Activated CD4-positive, alpha-beta T cell treated with anti-CD3 and anti-CD28 coated beads, Interleukin-2, Interleukin-6, amounts not matched to agents 100 ng/mL and 50 ng/mL, durations not matched to agents 16 hours and 8 hours (primary cell): Measurements from ENCODE around the gene HACD2.
"Not testable (repeated sequence)": the region's sequence is repeated elsewhere in the genome, so short reads cannot be mapped to it uniquely, and the experiment has no call there.

ENCODE experiments used
- DNase-seq: peaks from one replicate; pipeline ENCODE4 v3.0.0-alpha.2; 2020

HACD2 gene

GRCh38 chr3:123610331-123610730, 25.5 kb upstream of the HACD2 start:
- no peak for DNase-seq

- DNase-seq: no peak
These were observed 24.2 kb upstream of the HACD2 start for GRCh38 chr3:123609063-123609462.

GRCh38 chr3:123608263-123608937, 23.5 kb upstream of the HACD2 start:
- DNase-seq: no peak

- no peak for DNase-seq
These were observed 21.7 kb upstream of the HACD2 start for GRCh38 chr3:123606527-123606926.

- DNase-seq: peak; percentile 15
These were observed 21.0 kb upstream of the HACD2 start for GRCh38 chr3:123605789-123606234.

GRCh38 chr3:123603153-123603552, 18.3 kb upstream of the HACD2 start:
- DNase-seq: not testable (repeated sequence)

- no peak for DNase-seq
These were observed 17.5 kb upstream of the HACD2 start for GRCh38 chr3:123602325-123602724.

- not testable (repeated sequence) for DNase-seq
These were observed 16.0 kb upstream of the HACD2 start for GRCh38 chr3:123600863-123601262.

- no peak for DNase-seq
These were observed 12.7 kb upstream of the HACD2 start for GRCh38 chr3:123597561-123597960.

- DNase-seq: no peak
These were observed 10.7 kb upstream of the HACD2 start for GRCh38 chr3:123595396-123596180.

GRCh38 chr3:123593381-123593780, 8.5 kb upstream of the HACD2 start:
- no peak for DNase-seq

GRCh38 chr3:123590685-123591450, 6.0 kb upstream of the HACD2 start:
- no peak for DNase-seq

- DNase-seq: no peak
These were observed 2.5 kb upstream of the HACD2 start for GRCh38 chr3:123587401-123587800.

GRCh38 chr3:123586968-123587367, 2.1 kb upstream of the HACD2 start:
- DNase-seq: no peak

GRCh38 chr3:123586131-123586530, 1.3 kb upstream of the HACD2 start:
- peak; percentile 70 for DNase-seq

GRCh38 chr3:123584284-123584987, 417 bp downstream of the HACD2 start:
- DNase-seq: no peak

GRCh38 chr3:123583561-123583960, 1.3 kb downstream of the HACD2 start:
- no peak for DNase-seq

GRCh38 chr3:123582315-123582714, 2.5 kb downstream of the HACD2 start:
- no peak for DNase-seq

GRCh38 chr3:123576122-123576521, 8.7 kb downstream of the HACD2 start:
- no peak for DNase-seq

GRCh38 chr3:123571973-123572365, 12.9 kb downstream of the HACD2 start:
- no peak for DNase-seq

GRCh38 chr3:123571264-123571972, 13.4 kb downstream of the HACD2 start:
- DNase-seq: no peak

- no peak for DNase-seq
These were observed 16.0 kb downstream of the HACD2 start for GRCh38 chr3:123568875-123569274.
